T-cell (primary cell): ENCODE data around the gene PTPN1. TPM values are rescaled to one million over a fixed set of nuclear protein-coding genes. Genes with fewer than 3 reads are reported as not detected.

Experiments used
- ATAC-seq, 4 experiments: fragments of 200-7000 bp in 3 of 4; fragments of 150-1000 bp in 1 of 4; cut with Tn5 transposase; replicated peaks in 1 of 4; 1 replicate in 3 of 4; 2 replicates in 1 of 4; pipeline ENCODE4 v1.10.0; 2021; ENCODE audit warnings: moderate library complexity in 3 of 4, mild to moderate bottlenecking in 2 of 4, moderate number of reproducible peaks in 1 of 4
- CTCF ChIA-PET, 2 donors: fragments of 300-600 bp; sonication (Branson Sonifier 250); formaldehyde crosslinking; loops; one replicate each; lab custom pipeline; 2022; ENCODE audit warnings: antibody characterized with exemption in 2 of 2; lab: Charles Lee
- POLR2A ChIA-PET, 2 donors: fragments of 300-600 bp; sonication (Branson Sonifier 250); formaldehyde crosslinking; loops; one replicate each; lab custom pipeline; 2022; ENCODE audit warnings: antibody characterized with exemption in 2 of 2; lab: Charles Lee
- DNase-seq, 35 experiments: peaks; one replicate each; pipeline versions ENCODE4 v3.0.0 to v3.0.0-alpha.2; 2013 to 2023
- H3K27ac ChIP-seq: one replicate; pipeline ENCODE4 v1.5.1; 2013; ENCODE audit warnings: low read length
- H3K27me3 ChIP-seq, 2 experiments: replicated peaks in 1 of 2; 1 replicate in 1 of 2; 2 replicates in 1 of 2; pipeline versions ENCODE4 v1.6.1 to v1.7.0; 2013; ENCODE audit warnings: low read length in 1 of 2, mixed read lengths in 1 of 2; ENCODE audit not compliant: control insufficient read depth in 2 of 2, insufficient read depth in 2 of 2; ENCODE audit errors: extremely low read depth in 1 of 2
- H3K36me3 ChIP-seq, 2 donors: 1 replicate in 1 of 2; 2 replicates in 1 of 2; pipeline versions ENCODE4 v1.6.1 to v1.7.0; 2013; ENCODE audit warnings: low read length in 1 of 2; ENCODE audit not compliant: control insufficient read depth in 2 of 2, insufficient read depth in 1 of 2; ENCODE audit errors: extremely low read depth in 1 of 2
- H3K4me1 ChIP-seq, 2 experiments: 1 replicate in 1 of 2; 2 replicates in 1 of 2; pipeline versions ENCODE4 v1.6.1 to v1.7.0; 2013; ENCODE audit warnings: low read length in 2 of 2, mixed read lengths in 1 of 2; ENCODE audit not compliant: insufficient read depth in 2 of 2, control insufficient read depth in 1 of 2; ENCODE audit errors: extremely low read depth in 1 of 2
- H3K4me3 ChIP-seq, 2 donors: 1 replicate in 1 of 2; 2 replicates in 1 of 2; pipeline versions ENCODE4 v1.5.1 to v1.7.0; 2013; ENCODE audit warnings: mild to moderate bottlenecking in 2 of 2, low read length in 1 of 2, moderate library complexity in 1 of 2; ENCODE audit not compliant: control insufficient read depth in 1 of 2; ENCODE audit errors: extremely low read depth in 1 of 2
- H3K9me3 ChIP-seq: 2 replicates; pipeline ENCODE4 v1.7.0; 2013
- H3K27ac Mint-ChIP-seq, 2 donors: one replicate each; pipeline ENCODE4 v1.8.0; 2020 to 2021; ENCODE audit warnings: mild to moderate bottlenecking in 2 of 2, mixed read lengths in 2 of 2
- H3K27me3 Mint-ChIP-seq, 2 donors: one replicate each; pipeline ENCODE4 v1.8.0; 2021 to 2022; ENCODE audit warnings: mixed read lengths in 2 of 2
- H3K36me3 Mint-ChIP-seq: one replicate; pipeline ENCODE4 v1.8.0; 2021; ENCODE audit warnings: mixed read lengths
- H3K4me1 Mint-ChIP-seq, 3 donors: one replicate each; pipeline ENCODE4 v1.8.0; 2020 to 2022; ENCODE audit warnings: mixed read lengths in 3 of 3, mild to moderate bottlenecking in 1 of 3
- H3K4me3 Mint-ChIP-seq, 3 donors: one replicate each; pipeline ENCODE4 v1.8.0; 2020 to 2022; ENCODE audit warnings: mild to moderate bottlenecking in 3 of 3, mixed read lengths in 3 of 3, moderate library complexity in 3 of 3
- H3K9me3 Mint-ChIP-seq, 3 donors: one replicate each; pipeline ENCODE4 v1.8.0; 2020 to 2022; ENCODE audit warnings: mixed read lengths in 3 of 3
- WGBS: methylation state at CpG from one replicate; pipeline ENCODE4 v1.1.5; 2013; ENCODE audit warnings: missing lambda C conversion rate; ENCODE audit not compliant: insufficient coverage; 5-methylcytosine and 5-hydroxymethylcytosine counted together
- total RNA-seq, 35 experiments: library from RNA in 6 of 35; stranded (reverse) in 6 of 35; fragments of 120-200 nt in 1 of 35; gene quantifications; one replicate each; pipeline versions ENCODE4 v1.2.1 to v1.2.4 and lab custom pipeline; 2013 to 2026

PTPN1 gene
- total RNA-seq, 5 donors from 2014 or later (not counting 1 experiment from before 2014, with no cell fraction given) = 50.7 to 67.9 (median 55.3) TPM

GRCh38 chr20:50632701-50633100, 122.5 kb downstream of the PTPN1 start:
- Mint-ChIP-seq H3K9me3 (no peaks in the 10 kb centered on the region), H3K36me3 (no peaks in the 10 kb centered on the region), H3K4me1 (peaks cover 0 to 6% (median 0%) of the 10 kb centered on the region in 3 donors), H3K27ac (no peak overlapping the region), H3K27me3 (peaks cover 0 to 1% of the 10 kb centered on the region in 2 donors), H3K4me3 (no peak overlapping the region)
- no peak for DNase-seq
- CTCF ChIA-PET = no interaction called here
- WGBS = 90% methylated on average over 3 of the region's 5 CpGs
- POLR2A ChIA-PET = no interaction called here
- H3K4me1 ChIP-seq = no peaks in the 10 kb centered on the region
- no peaks in the 10 kb centered on the region for H3K36me3 ChIP-seq
- no peaks in the 10 kb centered on the region for H3K9me3 ChIP-seq
- no peak for ATAC-seq
- H3K27me3 ChIP-seq = peaks cover 0 to 25% of the 10 kb centered on the region in 2 experiments
- H3K4me3 ChIP-seq = no peak overlapping the region
- H3K27ac ChIP-seq = no peak overlapping the region

- 80% methylated on average over 5 of the region's 10 CpGs for WGBS
- ATAC-seq = no peak
- ChIA-PET POLR2A (no interaction called here), CTCF (interaction anchor here in 1 of 2 donors (0.5 kb wide), 1 partner anchor 117 kb away, joined by 8 read pairs; no protein-coding TSS in a partner anchor)
- DNase-seq = no peak
- no peak overlapping the region for H3K4me3 ChIP-seq
- H3K4me1 ChIP-seq = no peaks in the 10 kb centered on the region
- H3K27ac ChIP-seq = no peak overlapping the region
- no peaks in the 10 kb centered on the region for H3K36me3 ChIP-seq
- peaks cover 0 to 1% of the 10 kb centered on the region in 2 donors for H3K27me3 Mint-ChIP-seq
- H3K9me3 Mint-ChIP-seq = no peaks in the 10 kb centered on the region
- H3K4me3 Mint-ChIP-seq = no peak overlapping the region
- peaks cover 0 to 6% (median 0%) of the 10 kb centered on the region in 3 donors for H3K4me1 Mint-ChIP-seq
- H3K9me3 ChIP-seq = no peaks in the 10 kb centered on the region
- no peaks in the 10 kb centered on the region for H3K36me3 Mint-ChIP-seq
- H3K27ac Mint-ChIP-seq = no peak overlapping the region
- H3K27me3 ChIP-seq = peaks cover 0 to 21% of the 10 kb centered on the region in 2 experiments
These were observed 123.2 kb downstream of the PTPN1 start for GRCh38 chr20:50633361-50633760.

- 86% methylated on average over 6 of the region's 6 CpGs for WGBS
- no peaks in the 10 kb centered on the region for H3K9me3 Mint-ChIP-seq
These were observed 124.0 kb downstream of the PTPN1 start for GRCh38 chr20:50634191-50634590.

More at GRCh38 chr20:50634191-50634590, 124.0 kb downstream of the PTPN1 start:
- H3K27me3 ChIP-seq = peaks cover 0 to 18% of the 10 kb centered on the region in 2 experiments
- ChIA-PET POLR2A (no interaction called here), CTCF (no interaction called here)
- no peaks in the 10 kb centered on the region for H3K9me3 ChIP-seq
- no peak overlapping the region for H3K27ac ChIP-seq
- ATAC-seq (no peak), DNase-seq (no peak)
- H3K27me3 Mint-ChIP-seq = peaks cover 0 to 1% of the 10 kb centered on the region in 2 donors
- no peaks in the 10 kb centered on the region for H3K36me3 ChIP-seq
- H3K36me3 Mint-ChIP-seq = no peaks in the 10 kb centered on the region
- H3K4me1 ChIP-seq = no peaks in the 10 kb centered on the region
- peaks cover 0 to 6% (median 0%) of the 10 kb centered on the region in 3 donors for H3K4me1 Mint-ChIP-seq
- H3K27ac Mint-ChIP-seq = no peak overlapping the region
- no peak overlapping the region for H3K4me3 ChIP-seq
- no peak overlapping the region for H3K4me3 Mint-ChIP-seq

Other genes starting within 250 kb of the PTPN1 start
- under 1 TPM; 0.25 to 0.88 (median 0.42) TPM for gene RIPOR3, start 181.2 kb downstream of the PTPN1 start, total RNA-seq
- 10 to 100 TPM in 2 of 5 donors, 1 to 10 TPM in 3; 5.9 to 12.4 (median 9.4) TPM for gene PARD6B, start 221.2 kb downstream of the PTPN1 start, total RNA-seq